GM19193 (cell line): ENCODE results near the gene ESPNL.

ENCODE experiments used
- POLR2A ChIP-seq: IDR thresholded peaks from 4 replicates; pipeline ENCODE4 v1.6.1; 2011; ENCODE audit not compliant: insufficient read depth, insufficient read length; ENCODE audit errors: extremely low read depth

Gene ESPNL

GRCh38 chr2:238100049-238100820 lies at the start of gene ESPNL:
Gene ESPNL, plus strand, starts transcription at chr2:238100340. Its CDS starts 80 bp downstream, at chr2:238100420.
- TF ChIP-seq POLR2A: no peak

GRCh38 chr2:238053191-238053776 lies 46.9 kb upstream of the ESPNL start:
- no peak for TF ChIP-seq POLR2A

- TF ChIP-seq POLR2A: no peak
These were observed 44.3 kb upstream of the ESPNL start for GRCh38 chr2:238055841-238056240.

DNA sequence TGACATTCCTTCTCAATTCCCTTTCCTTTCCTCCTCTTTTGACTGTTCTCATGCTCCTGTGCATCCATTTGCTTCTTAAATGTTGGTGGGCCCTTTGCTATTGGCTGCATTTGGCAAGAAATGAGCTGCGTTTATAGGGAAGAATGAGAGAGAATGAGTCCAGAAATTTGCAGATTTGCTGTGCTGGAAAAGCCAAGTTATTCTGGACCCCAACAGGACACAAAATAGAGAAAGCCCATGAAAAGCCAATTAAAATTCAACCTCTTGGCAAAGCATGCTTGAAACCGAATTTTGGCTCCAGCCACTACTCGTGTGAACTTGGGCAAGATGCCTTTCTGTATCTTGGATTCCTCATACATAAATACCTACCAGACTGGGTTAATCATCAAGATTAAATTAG lies 40.6 kb upstream of the ESPNL start:
- TF ChIP-seq POLR2A: no peak

- TF ChIP-seq POLR2A: no peak
These were observed 40.0 kb upstream of the ESPNL start for GRCh38 chr2:238060096-238060541.

- peak; percentile 82 for TF ChIP-seq POLR2A
These were observed 39.4 kb upstream of the ESPNL start, which contains the start of gene SCLY for GRCh38 chr2:238060542-238061314. Gene SCLY, plus strand, starts transcription at chr2:238061001. Its CDS starts 54 bp downstream, at chr2:238061055.

GRCh38 chr2:238061315-238062202 lies 38.6 kb upstream of the ESPNL start:
- TF ChIP-seq POLR2A: no peak

DNA sequence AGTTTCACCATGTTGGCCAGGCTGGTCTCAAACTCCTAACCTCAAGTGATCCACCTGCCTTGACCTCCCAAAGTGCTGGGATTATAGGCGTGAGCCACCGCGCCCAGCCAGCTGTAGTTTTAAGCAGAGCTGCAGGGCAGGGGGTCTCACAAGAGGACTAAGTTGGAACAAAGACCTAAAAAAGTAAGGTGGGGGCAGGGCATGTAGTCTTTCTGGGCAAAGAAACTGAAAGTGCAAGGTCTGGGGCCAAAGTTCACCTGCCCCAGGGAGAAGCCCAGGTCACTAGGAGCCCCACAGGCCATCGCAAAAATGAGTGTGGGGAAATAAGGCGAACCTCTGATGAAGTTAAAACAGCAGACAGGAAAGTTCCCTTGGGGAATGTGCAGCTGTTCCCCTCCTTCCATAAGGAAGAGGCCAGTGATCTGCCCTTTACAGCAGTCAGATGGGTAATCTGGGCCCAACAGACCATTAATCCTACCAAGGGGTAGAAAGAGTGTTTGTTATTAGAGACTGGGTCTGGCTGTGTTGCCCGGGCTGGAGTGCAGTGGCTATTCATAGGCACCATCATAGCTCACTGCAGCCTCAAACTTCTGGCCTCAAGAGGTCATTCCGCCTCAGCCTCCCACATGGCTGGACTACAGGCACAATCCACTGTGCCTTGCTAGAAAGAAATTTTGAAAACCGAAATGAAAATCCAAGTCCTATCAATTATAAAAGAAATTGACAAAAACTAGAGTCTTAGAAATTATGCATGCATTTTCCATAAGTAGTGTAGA lies 36.5 kb upstream of the ESPNL start:
- no peak for TF ChIP-seq POLR2A

- no peak for TF ChIP-seq POLR2A
These were observed 35.8 kb upstream of the ESPNL start for GRCh38 chr2:238064376-238064775.

DNA sequence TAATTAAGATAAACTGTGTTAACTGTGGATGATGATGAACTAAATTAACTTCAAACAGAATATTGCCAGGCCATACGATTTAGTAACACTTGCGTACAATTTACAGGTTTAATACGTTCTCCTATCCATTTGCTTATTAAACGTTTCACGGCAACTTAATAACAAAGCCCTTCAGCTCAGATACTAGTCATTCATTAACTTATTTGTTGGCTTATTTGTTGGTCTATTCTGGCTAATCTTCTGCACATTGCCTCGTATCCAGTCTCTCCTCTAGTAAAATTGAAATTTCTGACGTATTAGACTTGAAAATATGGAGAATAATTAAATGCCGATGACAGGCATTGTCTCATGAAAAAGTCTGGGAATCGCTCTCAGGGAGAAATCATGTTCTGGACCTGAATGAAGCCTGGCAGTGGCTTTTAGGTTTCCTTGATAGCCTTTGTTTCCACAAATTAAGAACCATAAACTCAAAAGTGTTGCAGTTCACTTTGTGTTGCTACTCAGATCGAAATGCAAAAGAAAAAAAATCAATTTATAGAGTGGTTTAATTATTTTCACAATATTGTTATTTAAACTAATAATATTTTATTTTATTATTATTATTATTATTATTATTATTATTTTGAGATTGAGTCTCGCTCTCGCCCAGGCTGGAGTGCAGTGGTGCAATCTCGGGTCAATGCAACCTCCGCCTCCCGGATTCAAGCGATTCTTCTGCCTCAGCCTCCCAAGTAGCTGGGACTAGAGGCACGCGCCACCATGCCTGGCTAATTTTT lies 34.9 kb upstream of the ESPNL start:
- no peak for TF ChIP-seq POLR2A

DNA sequence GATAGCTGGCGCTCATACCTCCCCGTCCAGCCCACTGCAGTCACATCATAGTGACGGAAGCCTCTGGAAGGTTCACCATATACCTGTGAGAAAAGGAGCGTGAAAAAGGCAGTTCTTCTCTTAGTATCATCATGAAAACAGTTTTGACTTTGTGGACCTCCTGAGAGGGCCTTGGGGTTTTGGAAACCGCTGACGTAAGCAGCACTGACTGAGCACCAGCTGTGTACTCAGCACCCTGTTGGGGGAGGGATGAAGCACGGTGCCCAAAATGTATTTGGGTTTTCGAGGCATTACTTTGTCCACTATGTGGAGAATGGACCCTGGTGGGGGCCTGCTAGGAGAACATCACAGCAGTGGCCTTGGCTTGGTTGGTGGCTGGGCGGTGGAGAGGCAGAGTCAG lies 33.9 kb upstream of the ESPNL start:
- no peak for TF ChIP-seq POLR2A

GRCh38 chr2:238067939-238068338 lies 32.2 kb upstream of the ESPNL start:
- no peak for TF ChIP-seq POLR2A
